Skeletal muscle satellite cell (primary cell): Measurements from ENCODE around the gene FIZ1.

ENCODE experiments used
- H3K27me3 ChIP-seq: 2 replicates; pipeline ENCODE4 v1.7.0; 2013; ENCODE audit warnings: low read length; ENCODE audit not compliant: control insufficient read depth, insufficient read depth
- H3K36me3 ChIP-seq: 2 replicates; pipeline ENCODE4 v1.7.0; 2013; ENCODE audit warnings: mild to moderate bottlenecking, control low read depth, low read length; ENCODE audit not compliant: insufficient read depth
- H3K4me1 ChIP-seq: 2 replicates; pipeline ENCODE4 v1.7.0; 2013; ENCODE audit warnings: low read length; ENCODE audit not compliant: control insufficient read depth, insufficient read depth
- H3K4me2 ChIP-seq: 2 replicates; pipeline ENCODE4 v1.7.0; 2013; ENCODE audit warnings: mild to moderate bottlenecking, low read length
- H3K4me3 ChIP-seq: 2 replicates; pipeline ENCODE4 v1.7.0; 2013; ENCODE audit warnings: low read length
- H3K9ac ChIP-seq: 2 replicates; pipeline ENCODE4 v1.7.0; 2013; ENCODE audit warnings: mild to moderate bottlenecking, low read depth, low read length, moderate library complexity
- H3K9me3 ChIP-seq: replicated peaks from 2 replicates; pipeline ENCODE4 v1.7.0; 2013; ENCODE audit warnings: mild to moderate bottlenecking, control low read depth, low read length

Gene FIZ1

DNA sequence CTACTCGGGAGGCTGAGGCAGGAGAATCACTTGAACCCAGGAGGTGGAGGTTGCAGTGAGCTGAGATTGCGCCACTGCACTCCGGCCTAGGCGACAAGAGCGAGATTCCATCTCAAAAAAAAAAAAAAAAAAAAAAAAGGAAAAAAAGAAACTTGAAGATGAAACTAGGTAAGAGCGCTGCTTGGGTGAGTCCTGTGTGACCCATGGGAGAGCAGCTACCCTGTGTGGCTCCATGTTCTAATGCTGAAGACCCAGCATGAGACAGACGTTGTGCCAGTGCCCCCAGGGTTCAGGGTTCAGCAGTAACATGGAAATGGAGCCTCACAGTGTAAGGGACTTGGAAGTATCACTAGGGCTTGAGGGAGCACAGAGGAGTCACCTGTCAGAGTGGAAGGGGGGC, 19.1 kb upstream of the FIZ1 start:
- peaks cover under 1% of the 10 kb centered on the region for H3K4me1 ChIP-seq

DNA sequence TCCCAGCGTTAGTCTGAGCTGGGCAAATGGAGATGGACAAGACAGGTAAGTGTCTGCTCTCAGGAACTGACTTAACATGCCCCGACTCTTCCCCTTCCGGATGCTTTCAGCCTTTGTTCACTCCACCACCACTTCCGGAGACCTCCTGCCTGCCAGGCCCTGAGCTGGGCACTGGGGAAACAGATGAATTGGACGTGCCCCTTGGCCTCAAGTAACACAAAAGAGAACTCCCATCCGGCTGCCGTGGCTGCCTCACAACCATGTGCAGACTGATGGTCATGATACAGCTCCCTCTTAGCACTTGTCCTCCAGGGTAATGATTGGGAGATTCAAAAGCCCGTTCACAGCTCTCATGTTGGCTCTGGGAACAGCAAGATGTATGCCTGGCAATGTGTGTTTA, 18.1 kb upstream of the FIZ1 start:
- Histone ChIP-seq H3K4me3 (no peak overlapping the region), H3K27me3 (no peaks in the 10 kb centered on the region), H3K36me3 (peaks cover 32% of the 10 kb centered on the region), H3K9me3 (no peaks in the 10 kb centered on the region), H3K4me2 (no peak overlapping the region), H3K4me1 (no peaks in the 10 kb centered on the region), H3K9ac (no peak overlapping the region)

More for the DNA sequence above, 19.1 kb upstream of the FIZ1 start:
- H3K36me3 ChIP-seq = peaks cover 32% of the 10 kb centered on the region
- H3K9me3 ChIP-seq = no peaks in the 10 kb centered on the region
- H3K27me3 ChIP-seq = no peaks in the 10 kb centered on the region
- no peak overlapping the region for H3K4me3 ChIP-seq
- H3K4me2 ChIP-seq = no peak overlapping the region
- H3K9ac ChIP-seq = no peak overlapping the region

DNA sequence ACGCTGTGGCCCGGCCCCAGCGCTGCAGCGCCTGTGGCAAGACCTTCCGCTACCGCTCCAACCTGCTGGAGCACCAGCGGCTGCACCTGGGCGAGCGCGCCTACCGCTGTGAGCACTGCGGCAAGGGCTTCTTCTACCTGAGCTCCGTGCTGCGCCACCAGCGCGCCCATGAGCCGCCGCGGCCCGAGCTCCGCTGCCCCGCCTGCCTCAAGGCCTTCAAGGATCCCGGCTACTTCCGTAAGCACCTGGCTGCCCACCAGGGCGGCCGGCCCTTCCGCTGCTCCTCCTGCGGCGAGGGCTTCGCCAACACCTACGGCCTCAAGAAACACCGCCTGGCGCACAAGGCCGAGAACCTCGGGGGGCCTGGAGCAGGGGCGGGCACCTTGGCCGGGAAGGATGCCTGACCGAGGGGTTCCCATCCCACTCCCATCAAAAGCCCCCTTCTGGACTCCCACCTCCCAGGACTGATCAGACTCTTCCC, 17.1 kb upstream of the FIZ1 start:
- Histone ChIP-seq H3K4me1 (peaks cover 3% of the 10 kb centered on the region), H3K36me3 (peaks cover 34% of the 10 kb centered on the region), H3K9ac (no peak overlapping the region), H3K27me3 (no peaks in the 10 kb centered on the region), H3K4me2 (no peak overlapping the region), H3K4me3 (no peak overlapping the region), H3K9me3 (no peaks in the 10 kb centered on the region)

DNA sequence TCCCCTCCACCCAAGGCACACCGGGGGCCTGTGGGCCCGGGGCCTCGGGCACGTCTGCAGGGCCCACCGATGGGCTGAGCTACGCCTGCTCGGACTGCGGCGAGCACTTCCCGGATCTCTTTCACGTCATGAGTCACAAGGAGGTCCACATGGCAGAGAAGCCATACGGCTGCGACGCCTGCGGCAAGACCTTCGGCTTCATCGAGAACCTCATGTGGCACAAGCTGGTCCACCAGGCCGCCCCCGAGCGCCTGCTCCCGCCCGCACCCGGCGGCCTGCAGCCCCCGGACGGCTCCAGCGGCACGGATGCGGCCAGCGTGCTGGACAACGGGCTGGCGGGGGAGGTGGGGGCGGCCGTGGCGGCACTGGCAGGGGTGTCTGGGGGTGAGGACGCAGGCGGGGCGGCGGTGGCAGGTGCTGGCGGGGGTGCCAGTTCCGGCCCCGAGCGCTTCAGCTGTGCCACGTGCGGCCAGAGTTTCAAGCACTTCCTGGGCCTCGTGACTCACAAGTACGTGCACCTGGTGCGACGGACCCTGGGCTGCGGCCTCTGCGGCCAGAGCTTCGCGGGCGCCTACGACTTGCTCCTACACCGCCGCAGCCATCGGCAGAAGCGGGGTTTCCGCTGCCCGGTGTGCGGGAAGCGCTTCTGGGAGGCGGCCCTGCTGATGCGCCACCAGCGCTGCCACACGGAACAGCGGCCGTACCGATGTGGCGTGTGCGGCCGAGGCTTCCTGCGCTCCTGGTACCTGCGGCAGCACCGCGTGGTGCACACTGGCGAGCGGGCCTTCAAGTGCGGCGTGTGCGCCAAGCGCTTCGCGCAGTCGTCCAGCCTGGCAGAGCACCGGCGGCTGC, 16.5 kb upstream of the FIZ1 start:
- no peak overlapping the region for H3K4me2 ChIP-seq
- no peak overlapping the region for H3K9ac ChIP-seq
- no peaks in the 10 kb centered on the region for H3K9me3 ChIP-seq
- peaks cover 29% of the 10 kb centered on the region for H3K36me3 ChIP-seq
- no peaks in the 10 kb centered on the region for H3K27me3 ChIP-seq
- no peak overlapping the region for H3K4me3 ChIP-seq
- H3K4me1 ChIP-seq = peaks cover 7% of the 10 kb centered on the region

- Histone ChIP-seq H3K9me3 (no peaks in the 10 kb centered on the region), H3K4me2 (no peak overlapping the region), H3K9ac (no peak overlapping the region), H3K4me1 (peaks cover 7% of the 10 kb centered on the region), H3K36me3 (peaks cover 35% of the 10 kb centered on the region), H3K4me3 (no peak overlapping the region), H3K27me3 (no peaks in the 10 kb centered on the region)
Observed at GRCh38 chr19:55614711-55615542, 15.6 kb upstream of the FIZ1 start.

DNA sequence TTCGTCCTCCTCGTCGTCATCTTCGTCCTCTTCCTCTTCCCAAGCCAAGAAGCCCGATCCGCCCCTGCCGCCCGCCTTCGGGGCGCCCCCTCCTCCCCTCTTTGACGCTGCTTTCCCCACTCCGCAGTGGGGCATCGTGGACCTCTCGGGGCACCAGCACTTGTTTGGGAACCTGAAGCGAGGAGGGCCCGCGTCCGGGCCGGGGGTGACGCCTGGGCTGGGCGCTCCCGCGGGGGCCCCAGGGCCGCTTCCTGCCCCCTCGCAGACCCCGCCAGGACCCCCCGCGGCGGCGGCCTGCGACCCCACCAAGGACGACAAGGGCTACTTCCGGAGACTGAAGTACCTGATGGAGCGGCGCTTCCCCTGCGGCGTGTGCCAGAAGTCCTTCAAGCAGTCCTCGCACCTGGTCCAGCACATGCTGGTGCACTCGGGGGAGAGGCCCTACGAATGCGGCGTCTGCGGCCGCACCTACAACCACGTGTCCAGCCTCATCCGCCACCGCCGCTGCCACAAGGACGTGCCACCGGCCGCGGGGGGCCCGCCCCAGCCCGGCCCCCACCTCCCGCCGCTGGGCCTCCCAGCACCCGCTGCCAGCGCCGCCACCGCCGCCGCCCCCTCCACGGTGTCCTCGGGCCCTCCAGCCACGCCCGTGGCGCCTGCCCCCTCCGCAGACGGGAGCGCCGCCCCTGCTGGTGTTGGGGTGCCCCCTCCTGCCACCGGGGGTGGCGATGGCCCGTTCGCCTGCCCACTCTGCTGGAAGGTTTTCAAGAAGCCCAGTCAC, 14.8 kb upstream of the FIZ1 start:
- Histone ChIP-seq H3K27me3 (no peaks in the 10 kb centered on the region), H3K4me1 (peaks cover 7% of the 10 kb centered on the region), H3K4me2 (no peak overlapping the region), H3K4me3 (no peak overlapping the region), H3K9ac (no peak overlapping the region), H3K9me3 (no peaks in the 10 kb centered on the region), H3K36me3 (peaks cover 43% of the 10 kb centered on the region)

- H3K9ac ChIP-seq = no peak overlapping the region
- peaks cover 44% of the 10 kb centered on the region for H3K36me3 ChIP-seq
- no peak overlapping the region for H3K4me3 ChIP-seq
- peaks cover 7% of the 10 kb centered on the region for H3K4me1 ChIP-seq
- H3K27me3 ChIP-seq = no peaks in the 10 kb centered on the region
- no peak overlapping the region for H3K4me2 ChIP-seq
- no peaks in the 10 kb centered on the region for H3K9me3 ChIP-seq
Observed at GRCh38 chr19:55613396-55613795, 14.1 kb upstream of the FIZ1 start.

- Histone ChIP-seq H3K36me3 (peaks cover 38% of the 10 kb centered on the region), H3K4me1 (peaks cover 7% of the 10 kb centered on the region), H3K9me3 (no peaks in the 10 kb centered on the region), H3K27me3 (no peaks in the 10 kb centered on the region), H3K9ac (no peak overlapping the region), H3K4me3 (no peak overlapping the region), H3K4me2 (no peak overlapping the region)
Observed at GRCh38 chr19:55611983-55612645, 12.8 kb upstream of the FIZ1 start.

DNA sequence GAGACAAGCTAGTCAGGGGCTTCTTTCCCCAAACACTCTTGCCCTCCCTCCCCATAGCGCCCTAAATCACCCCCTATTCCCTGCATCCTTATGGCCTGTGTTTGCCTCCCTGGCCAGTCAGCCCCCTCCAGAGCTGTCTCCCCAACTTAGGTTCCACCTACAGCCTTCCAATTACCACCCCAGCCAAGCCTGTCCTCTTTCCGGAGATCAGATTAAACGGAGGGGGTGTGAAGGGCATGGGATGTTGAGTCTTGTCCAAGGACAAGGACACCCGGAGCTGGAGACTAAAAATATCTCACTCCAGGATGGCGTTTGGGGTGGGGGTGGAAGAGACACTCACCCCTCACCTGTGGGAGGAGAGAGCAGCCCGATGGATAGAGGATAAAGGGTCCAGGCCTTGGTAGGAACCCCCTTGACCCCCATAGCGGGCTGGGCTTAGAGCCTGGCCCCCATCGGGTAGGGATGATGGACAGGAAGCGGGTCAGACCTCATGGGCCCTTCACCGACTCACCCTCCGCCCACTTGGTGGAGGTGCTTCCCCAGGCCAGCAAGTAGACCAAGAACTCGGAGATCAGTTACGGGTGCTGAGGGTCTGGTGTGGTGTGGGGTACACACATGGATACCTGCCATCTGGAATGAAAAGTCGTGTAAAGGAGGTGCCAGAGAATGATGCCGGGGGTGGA, 12.1 kb upstream of the FIZ1 start:
- H3K36me3 ChIP-seq = peaks cover 33% of the 10 kb centered on the region
- H3K4me2 ChIP-seq = no peak overlapping the region
- H3K4me1 ChIP-seq = peaks cover 14% of the 10 kb centered on the region
- H3K9me3 ChIP-seq = no peaks in the 10 kb centered on the region
- no peaks in the 10 kb centered on the region for H3K27me3 ChIP-seq
- no peak overlapping the region for H3K4me3 ChIP-seq
- H3K9ac ChIP-seq = no peak overlapping the region

DNA sequence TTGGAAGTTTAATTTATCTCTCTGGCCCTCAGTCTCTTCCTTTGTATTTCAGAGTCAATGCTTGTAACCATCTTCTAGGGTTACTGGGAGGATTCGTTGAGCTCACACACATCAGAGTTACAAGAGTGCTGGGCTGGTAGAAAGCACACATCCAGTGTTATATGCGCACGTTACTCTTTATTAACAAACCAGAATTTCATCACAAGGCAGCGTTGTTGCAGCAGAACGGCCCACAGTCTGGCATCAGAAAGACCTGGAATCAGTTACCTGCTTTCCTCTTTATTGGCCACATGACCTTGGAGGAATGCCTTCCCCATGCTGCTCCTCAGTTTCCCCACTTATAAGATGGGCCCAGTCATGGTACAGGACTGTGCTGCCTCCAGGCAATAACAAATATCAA, 10.0 kb upstream of the FIZ1 start:
- Histone ChIP-seq H3K4me2 (no peak overlapping the region), H3K36me3 (peaks cover 22% of the 10 kb centered on the region), H3K4me1 (peaks cover 21% of the 10 kb centered on the region), H3K27me3 (no peaks in the 10 kb centered on the region), H3K4me3 (no peak overlapping the region), H3K9ac (no peak overlapping the region), H3K9me3 (no peaks in the 10 kb centered on the region)
